Measurements from ENCODE around the gene HRCT1.
"Not testable (repeated sequence)": the region's sequence is repeated elsewhere in the genome, so short reads cannot be mapped to it uniquely, and the experiment has no call there.

Gene HRCT1

GRCh38 chr9:35892051-35892450 lies 14.0 kb upstream of the HRCT1 start:
- no peak overlapping the region for H3K9ac ChIP-seq (ENCODE audit: low read depth, low read length)
- H3K9me3 ChIP-seq (ENCODE audit: insufficient read depth, low read length, severe bottlenecking): no peaks in the 10 kb centered on the region
- peaks cover 9% of the 10 kb centered on the region for H3K27me3 ChIP-seq (ENCODE audit: insufficient read depth, low read length, poor library complexity)
- no peak for DNase-seq
- H3K36me3 ChIP-seq (ENCODE audit: insufficient read depth, low read length): no peaks in the 10 kb centered on the region
- no peak for ATAC-seq (ENCODE audit: insufficient read depth, low read depth)
- no peak overlapping the region for H3K4me3 ChIP-seq (ENCODE audit: low read depth in 1 of 2, low read length in 2 of 2)
- H3K4me2 ChIP-seq (ENCODE audit: insufficient read depth, low read length): no peak overlapping the region
- no peaks in the 10 kb centered on the region for H3K79me2 ChIP-seq (ENCODE audit: insufficient read depth, low read length)
- H2AFZ ChIP-seq (ENCODE audit: low read depth, low read length): no peak overlapping the region
- no peak overlapping the region for H3K27ac ChIP-seq (ENCODE audit: low read length)
- TF ChIP-seq CTCF (IDR thresholded peaks at IDR 0.05; ENCODE audit: borderline replicate concordance, extremely low read depth, low read length, poor library complexity, severe bottlenecking): no peak
- TF ChIP-seq EZH2 (IDR thresholded peaks at IDR 0.05; ENCODE audit: borderline replicate concordance, low read depth, low read length, severe bottlenecking): no peak
- no peaks in the 10 kb centered on the region for H4K20me1 ChIP-seq (ENCODE audit: insufficient read depth, low read length)
- no peaks in the 10 kb centered on the region for H3K4me1 ChIP-seq (ENCODE audit: insufficient read depth, low read length)

- TF ChIP-seq CTCF (IDR thresholded peaks at IDR 0.05; ENCODE audit: borderline replicate concordance, extremely low read depth, low read length, poor library complexity, severe bottlenecking): no peak
- no peak for TF ChIP-seq EZH2 (IDR thresholded peaks at IDR 0.05; ENCODE audit: borderline replicate concordance, low read depth, low read length, severe bottlenecking)
- H3K9ac ChIP-seq (ENCODE audit: low read depth, low read length): no peak overlapping the region
- H3K79me2 ChIP-seq (ENCODE audit: insufficient read depth, low read length): no peaks in the 10 kb centered on the region
- ATAC-seq (ENCODE audit: insufficient read depth, low read depth) (no peak), DNase-seq (no peak)
- no peaks in the 10 kb centered on the region for H3K4me1 ChIP-seq (ENCODE audit: insufficient read depth, low read length)
- no peak overlapping the region for H2AFZ ChIP-seq (ENCODE audit: low read depth, low read length)
- H3K27ac ChIP-seq (ENCODE audit: low read length): no peak overlapping the region
- H3K9me3 ChIP-seq (ENCODE audit: insufficient read depth, low read length, severe bottlenecking): no peaks in the 10 kb centered on the region
- peaks cover 17% of the 10 kb centered on the region for H3K27me3 ChIP-seq (ENCODE audit: insufficient read depth, low read length, poor library complexity)
- no peaks in the 10 kb centered on the region for H3K36me3 ChIP-seq (ENCODE audit: insufficient read depth, low read length)
- H3K4me2 ChIP-seq (ENCODE audit: insufficient read depth, low read length): no peak overlapping the region
- no peaks in the 10 kb centered on the region for H4K20me1 ChIP-seq (ENCODE audit: insufficient read depth, low read length)
- H3K4me3 ChIP-seq (ENCODE audit: low read depth in 1 of 2, low read length in 2 of 2): no peak overlapping the region
Measured at GRCh38 chr9:35896570-35896969, 9.4 kb upstream of the HRCT1 start.

GRCh38 chr9:35897376-35898099 lies 8.5 kb upstream of the HRCT1 start:
- not testable (repeated sequence) for H3K9ac ChIP-seq (ENCODE audit: low read depth, low read length); H3K9me3 ChIP-seq (ENCODE audit: insufficient read depth, low read length, severe bottlenecking); H3K4me3 ChIP-seq (ENCODE audit: low read depth in 1 of 2, low read length in 2 of 2); DNase-seq; H3K27ac ChIP-seq (ENCODE audit: low read length); H3K4me1 ChIP-seq (ENCODE audit: insufficient read depth, low read length); H3K79me2 ChIP-seq (ENCODE audit: insufficient read depth, low read length); H4K20me1 ChIP-seq (ENCODE audit: insufficient read depth, low read length); H3K36me3 ChIP-seq (ENCODE audit: insufficient read depth, low read length); H3K4me2 ChIP-seq (ENCODE audit: insufficient read depth, low read length); H2AFZ ChIP-seq (ENCODE audit: low read depth, low read length); ATAC-seq (ENCODE audit: insufficient read depth, low read depth)
- peaks cover 15% of the 10 kb centered on the region for H3K27me3 ChIP-seq (ENCODE audit: insufficient read depth, low read length, poor library complexity)

- DNase-seq (no peak), ATAC-seq (ENCODE audit: insufficient read depth, low read depth) (no peak)
- TF ChIP-seq EZH2 (IDR thresholded peaks at IDR 0.05; ENCODE audit: borderline replicate concordance, low read depth, low read length, severe bottlenecking) (no peak), CTCF (IDR thresholded peaks at IDR 0.05; ENCODE audit: borderline replicate concordance, extremely low read depth, low read length, poor library complexity, severe bottlenecking) (no peak)
- no peak overlapping the region for H3K4me3 ChIP-seq (ENCODE audit: low read depth in 1 of 2, low read length in 2 of 2)
- no peaks in the 10 kb centered on the region for H4K20me1 ChIP-seq (ENCODE audit: insufficient read depth, low read length)
- no peak overlapping the region for H3K4me2 ChIP-seq (ENCODE audit: insufficient read depth, low read length)
- peaks cover 15% of the 10 kb centered on the region for H3K27me3 ChIP-seq (ENCODE audit: insufficient read depth, low read length, poor library complexity)
- no peaks in the 10 kb centered on the region for H3K4me1 ChIP-seq (ENCODE audit: insufficient read depth, low read length)
- no peaks in the 10 kb centered on the region for H3K36me3 ChIP-seq (ENCODE audit: insufficient read depth, low read length)
- H3K9ac ChIP-seq (ENCODE audit: low read depth, low read length): no peak overlapping the region
- no peak overlapping the region for H2AFZ ChIP-seq (ENCODE audit: low read depth, low read length)
- no peak overlapping the region for H3K27ac ChIP-seq (ENCODE audit: low read length)
- no peaks in the 10 kb centered on the region for H3K9me3 ChIP-seq (ENCODE audit: insufficient read depth, low read length, severe bottlenecking)
- H3K79me2 ChIP-seq (ENCODE audit: insufficient read depth, low read length): no peaks in the 10 kb centered on the region
Measured at GRCh38 chr9:35898337-35898736, 7.7 kb upstream of the HRCT1 start.
